ENCODE data around the gene COL28A1.

Gene COL28A1

GRCh38 chr7:7521259-7521658 lies 14.4 kb downstream of the COL28A1 start:
- no peak for DNase-seq (ENCODE audit: low read depth)
- no peak for TF ChIP-seq CTCF (IDR thresholded peaks at IDR 0.05; ENCODE audit: control insufficient read depth, extremely low read depth, insufficient read depth)
- no peak overlapping the region for H3K4me3 ChIP-seq (ENCODE audit: low read depth, low read length)

GRCh38 chr7:7519528-7519927 lies 16.1 kb downstream of the COL28A1 start:
- H3K4me3 ChIP-seq (ENCODE audit: low read depth, low read length): no peak overlapping the region
- DNase-seq (ENCODE audit: low read depth): no peak
- TF ChIP-seq CTCF (IDR thresholded peaks at IDR 0.05; ENCODE audit: control insufficient read depth, extremely low read depth, insufficient read depth): no peak

- DNase-seq (ENCODE audit: low read depth): no peak
- H3K4me3 ChIP-seq (ENCODE audit: low read depth, low read length): no peak overlapping the region
- TF ChIP-seq CTCF (IDR thresholded peaks at IDR 0.05; ENCODE audit: control insufficient read depth, extremely low read depth, insufficient read depth): no peak
Observed at GRCh38 chr7:7519056-7519455, 16.6 kb downstream of the COL28A1 start.

GRCh38 chr7:7517754-7518153 lies 17.9 kb downstream of the COL28A1 start:
- no peak overlapping the region for H3K4me3 ChIP-seq (ENCODE audit: low read depth, low read length)
- DNase-seq (ENCODE audit: low read depth): no peak
- no peak for TF ChIP-seq CTCF (IDR thresholded peaks at IDR 0.05; ENCODE audit: control insufficient read depth, extremely low read depth, insufficient read depth)

- no peak for DNase-seq (ENCODE audit: low read depth)
- no peak overlapping the region for H3K4me3 ChIP-seq (ENCODE audit: low read depth, low read length)
- TF ChIP-seq CTCF (IDR thresholded peaks at IDR 0.05; ENCODE audit: control insufficient read depth, extremely low read depth, insufficient read depth): no peak
Observed at GRCh38 chr7:7516662-7517061, 19.0 kb downstream of the COL28A1 start.

GRCh38 chr7:7516156-7516555 lies 19.5 kb downstream of the COL28A1 start:
- no peak for DNase-seq (ENCODE audit: low read depth)

More at GRCh38 chr7:7516156-7516555, 19.5 kb downstream of the COL28A1 start:
- no peak overlapping the region for H3K4me3 ChIP-seq (ENCODE audit: low read depth, low read length)
- TF ChIP-seq CTCF (IDR thresholded peaks at IDR 0.05; ENCODE audit: control insufficient read depth, extremely low read depth, insufficient read depth): no peak

Measured in LNCaP clone FGC (cell line).